Measurements from ENCODE around the gene ARMC7. TPM values are rescaled to one million over a fixed set of nuclear protein-coding genes. Genes with fewer than 3 reads are reported as not detected.

ARMC7 gene
- total RNA-seq (10 to 100 TPM in 1 of 2 donors, 1 to 10 TPM in 1; 10.0 to 11.8 TPM), polyA plus RNA-seq (ENCODE audit: insufficient read depth, low read depth, low replicate concordance) (12.6 TPM)
- long read RNA-seq, donor 1, partial matches to known transcripts = 0 of 4 reads
- long read RNA-seq, donor 1, other reads (novel, unspliced or antisense) = 0 of 4 reads
- long read RNA-seq, donor 2, partial matches to known transcripts = 0 of 1 reads
- long read RNA-seq, donor 2, other reads (novel, unspliced or antisense) = 0 of 1 reads

DNA sequence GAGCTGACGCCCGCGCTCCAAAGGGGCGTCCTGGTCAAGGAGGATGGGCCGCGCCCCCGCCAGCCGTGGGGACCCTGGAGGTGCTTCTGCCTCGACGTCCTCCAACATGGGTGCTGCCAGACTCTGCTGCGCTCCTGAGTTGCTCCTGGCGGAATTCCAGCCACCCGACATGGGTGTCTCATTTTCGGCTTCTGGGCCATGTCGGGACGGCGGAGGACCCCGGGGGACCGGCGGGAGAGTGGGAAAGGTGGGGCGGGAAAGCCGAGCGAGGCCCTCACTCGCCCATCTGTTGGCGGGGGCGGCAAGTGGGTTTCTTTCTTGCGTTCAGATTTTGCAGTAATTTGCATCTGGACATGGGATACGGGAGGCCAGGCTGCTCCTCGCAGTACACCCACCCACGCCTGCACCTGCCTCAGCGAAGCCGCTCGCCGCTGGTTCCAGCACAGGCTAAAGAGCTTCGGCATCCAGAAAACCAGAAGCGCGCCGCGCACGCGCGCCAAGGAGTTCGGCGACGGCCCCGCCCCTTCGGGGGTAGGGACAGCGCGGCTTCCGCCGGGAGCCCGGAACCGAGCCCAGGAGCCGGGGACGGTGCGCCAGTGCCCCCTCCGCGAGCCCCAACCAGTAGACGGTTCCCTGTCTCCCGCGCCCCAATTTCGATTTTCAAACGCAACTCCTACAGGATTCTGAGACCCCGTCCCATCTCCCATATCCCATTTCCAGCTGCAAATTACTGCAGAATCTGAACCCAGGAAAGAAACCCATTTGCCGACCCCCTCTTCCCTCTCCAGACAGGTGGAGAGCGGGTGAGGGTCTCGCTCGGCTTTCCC lies at the start of gene ARMC7:
Gene ARMC7 (plus strand): TSS at position 563 of the 827 bp plus-strand sequence. CDS start 320 bp downstream, outside the sequence.
- intact Hi-C loops (cut with DNase I; ENCODE audit: low total_unique reads) = loop anchor here (10.0 kb wide), 2 partner anchors 95 to 145 kb away; partner anchors contain the start of gene NUP85
- H3K4me3 ChIP-seq = peak within 1 kb of the TSS; percentile 60 to 87
- H3K4me1 ChIP-seq = peaks cover 10% of the 10 kb centered on the region
- peak within 1 kb of the TSS; percentile 22 to 33 for H3K27ac ChIP-seq
- WGBS, 2 donors = 0% methylated on average over 40 to 68 of the region's 68 CpGs
- H3K9me3 ChIP-seq = no peaks in the 10 kb centered on the region
- TF ChIP-seq CTCF (IDR thresholded peaks at IDR 0.05) (no peak), POLR2A (IDR thresholded peaks at IDR 0.05) (no peak)
- no peaks in the 10 kb centered on the region for H3K36me3 ChIP-seq (ENCODE audit: low read depth, missing control alignments)
- peak; percentile 93 for DNase-seq
- H3K27me3 ChIP-seq = no peaks in the 10 kb centered on the region

GRCh38 chr17:75060434-75061054 lies 49.2 kb upstream of the ARMC7 start:
- intact Hi-C loops (cut with DNase I; ENCODE audit: low total_unique reads) = no loop called here
- WGBS, 2 donors = 92 to 93% methylated on average over 26 of the region's 26 CpGs
- no peaks in the 10 kb centered on the region for H3K9me3 ChIP-seq
- no peak for TF ChIP-seq CTCF (IDR thresholded peaks at IDR 0.05)
- no peak for TF ChIP-seq POLR2A (IDR thresholded peaks at IDR 0.05)
- no peaks in the 10 kb centered on the region for H3K27me3 ChIP-seq
- peaks cover 12% of the 10 kb centered on the region for H3K4me1 ChIP-seq
- H3K27ac ChIP-seq = no peak overlapping the region
- H3K36me3 ChIP-seq (ENCODE audit: low read depth, missing control alignments) = no peaks in the 10 kb centered on the region
- no peak overlapping the region for H3K4me3 ChIP-seq
- no peak for DNase-seq

GRCh38 chr17:75061055-75061438 lies 48.7 kb upstream of the ARMC7 start:
- 93 to 94% methylated on average over 10 of the region's 10 CpGs for WGBS, 2 donors
- Histone ChIP-seq H3K36me3 (ENCODE audit: low read depth, missing control alignments) (no peaks in the 10 kb centered on the region), H3K27me3 (no peaks in the 10 kb centered on the region), H3K9me3 (no peaks in the 10 kb centered on the region), H3K4me3 (no peak overlapping the region), H3K4me1 (peaks cover 12% of the 10 kb centered on the region), H3K27ac (no peak overlapping the region)
- TF ChIP-seq POLR2A (IDR thresholded peaks at IDR 0.05) = no peak
- no peak for TF ChIP-seq CTCF (IDR thresholded peaks at IDR 0.05)
- DNase-seq = no peak
- intact Hi-C loops (cut with DNase I; ENCODE audit: low total_unique reads) = no loop called here

- TF ChIP-seq CTCF (IDR thresholded peaks at IDR 0.05) = no peak
- TF ChIP-seq POLR2A (IDR thresholded peaks at IDR 0.05) = no peak
- Histone ChIP-seq H3K27me3 (no peaks in the 10 kb centered on the region), H3K9me3 (no peaks in the 10 kb centered on the region), H3K4me1 (peaks cover 12% of the 10 kb centered on the region), H3K4me3 (no peak overlapping the region), H3K36me3 (ENCODE audit: low read depth, missing control alignments) (no peaks in the 10 kb centered on the region), H3K27ac (no peak overlapping the region)
- DNase-seq = no peak
- intact Hi-C loops (cut with DNase I; ENCODE audit: low total_unique reads) = no loop called here
- 85 to 87% methylated on average over 6 to 8 of the region's 8 CpGs for WGBS, 2 donors
Measured at GRCh38 chr17:75061618-75062017, 48.2 kb upstream of the ARMC7 start.

All from testis (tissue), 5 donors.